OCI-M2 (cell line): Measurements from ENCODE around the gene B3GNT5.

Experiments
- DNase-seq: peaks from one replicate; lab custom pipeline; 2025; ENCODE audit not compliant: unreplicated experiment; lab: John Stamatoyannopoulos, UW

Gene B3GNT5

GRCh38 chr3:183317886-183318865 lies 65.1 kb downstream of the B3GNT5 start:
- no peak for DNase-seq

- DNase-seq = no peak
These were observed 65.8 kb downstream of the B3GNT5 start for GRCh38 chr3:183318877-183319276.

DNA sequence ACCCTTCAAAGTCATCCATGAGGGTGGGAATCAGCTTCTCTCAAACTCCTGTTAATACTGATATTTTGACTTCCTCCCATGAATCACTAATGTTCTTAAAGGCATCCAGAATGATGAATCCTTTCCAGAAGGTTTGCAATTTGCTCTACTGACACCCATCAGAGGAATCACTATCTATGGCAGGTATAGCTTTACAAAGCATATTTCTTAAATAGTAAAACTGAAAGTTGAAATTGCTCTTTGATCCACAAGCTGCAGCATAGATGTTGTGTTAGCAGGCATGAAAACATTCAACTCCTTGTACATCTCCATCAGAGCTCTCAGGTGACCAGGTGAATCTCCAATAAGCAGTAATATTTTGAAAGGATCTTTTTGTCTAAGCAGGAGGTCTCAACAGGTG lies 66.3 kb downstream of the B3GNT5 start:
- DNase-seq = no peak
